AG09309 (cell line): Measurements from ENCODE around the gene MIB1.

Experiments used
- DNase-seq: peaks from one replicate; pipeline ENCODE4 v3.0.0-alpha.2; 2010; ENCODE audit warnings: low read depth
- H3K4me3 ChIP-seq: 2 replicates; pipeline ENCODE4 v1.5.1; 2011; ENCODE audit warnings: mild to moderate bottlenecking, low read depth, low read length, moderate library complexity; ENCODE audit not compliant: control insufficient read depth
- CTCF ChIP-seq: IDR thresholded peaks from 2 replicates; pipeline ENCODE4 v1.5.1; 2011; ENCODE audit warnings: mild to moderate bottlenecking, low read depth, low read length, inconsistent platforms; ENCODE audit not compliant: insufficient read depth, control insufficient read depth; ENCODE audit errors: missing control alignments

MIB1 gene

GRCh38 chr18:21743166-21743832 lies 2.7 kb downstream of the MIB1 start:
- H3K4me3 ChIP-seq: no peak overlapping the region
- no peak for DNase-seq
- TF ChIP-seq CTCF: no peak

- no peak for DNase-seq
- no peak for TF ChIP-seq CTCF
- no peak overlapping the region for H3K4me3 ChIP-seq
Observed at GRCh38 chr18:21745231-21745630, 4.6 kb downstream of the MIB1 start.

- no peak for TF ChIP-seq CTCF
- no peak for DNase-seq
- no peak overlapping the region for H3K4me3 ChIP-seq
Observed at GRCh38 chr18:21747268-21747667, 6.7 kb downstream of the MIB1 start.

GRCh38 chr18:21747764-21748693 lies 7.4 kb downstream of the MIB1 start:
- TF ChIP-seq CTCF: no peak
- H3K4me3 ChIP-seq: no peak overlapping the region
- no peak for DNase-seq

GRCh38 chr18:21757833-21758232 lies 17.2 kb downstream of the MIB1 start:
- no peak overlapping the region for H3K4me3 ChIP-seq
- no peak for TF ChIP-seq CTCF
- no peak for DNase-seq

- DNase-seq: no peak
- no peak for TF ChIP-seq CTCF
- no peak overlapping the region for H3K4me3 ChIP-seq
Observed at GRCh38 chr18:21759836-21760235, 19.2 kb downstream of the MIB1 start.
